Midbrain (tissue), 1 donor: Measurements from ENCODE around the gene LAMA2.

ENCODE experiments used
- DNase-seq: peaks from one replicate; lab custom pipeline; 2025; lab: John Stamatoyannopoulos, UW

Gene LAMA2

GRCh38 chr6:129317931-129318820 is 435.2 kb downstream of the LAMA2 start:
- DNase-seq: no peak

- DNase-seq: no peak
These were observed 438.0 kb downstream of the LAMA2 start for GRCh38 chr6:129320892-129321291.

- no peak for DNase-seq
These were observed 438.4 kb downstream of the LAMA2 start for GRCh38 chr6:129321303-129321702.

- no peak for DNase-seq
These were observed 441.4 kb downstream of the LAMA2 start for GRCh38 chr6:129324345-129324744.

DNA sequence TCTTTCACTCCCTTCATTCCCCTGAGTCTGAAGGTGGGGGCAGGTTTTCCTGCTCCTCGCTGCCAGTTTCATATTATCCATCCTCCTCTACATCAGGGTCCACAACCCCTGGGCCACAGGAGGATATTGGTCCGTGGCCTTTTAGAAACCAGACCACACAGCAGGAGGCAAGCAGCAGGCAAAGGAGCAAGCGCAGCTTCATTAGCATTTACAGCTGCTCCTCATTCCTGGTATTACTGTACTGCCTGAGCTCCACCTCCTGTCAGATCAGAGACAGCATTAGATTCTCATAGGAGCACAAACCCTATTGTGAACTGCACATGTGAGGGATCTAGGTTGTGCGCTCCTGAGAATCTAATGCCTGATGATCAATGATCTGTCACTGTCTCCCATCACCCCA is 446.7 kb downstream of the LAMA2 start:
- no peak for DNase-seq

DNA sequence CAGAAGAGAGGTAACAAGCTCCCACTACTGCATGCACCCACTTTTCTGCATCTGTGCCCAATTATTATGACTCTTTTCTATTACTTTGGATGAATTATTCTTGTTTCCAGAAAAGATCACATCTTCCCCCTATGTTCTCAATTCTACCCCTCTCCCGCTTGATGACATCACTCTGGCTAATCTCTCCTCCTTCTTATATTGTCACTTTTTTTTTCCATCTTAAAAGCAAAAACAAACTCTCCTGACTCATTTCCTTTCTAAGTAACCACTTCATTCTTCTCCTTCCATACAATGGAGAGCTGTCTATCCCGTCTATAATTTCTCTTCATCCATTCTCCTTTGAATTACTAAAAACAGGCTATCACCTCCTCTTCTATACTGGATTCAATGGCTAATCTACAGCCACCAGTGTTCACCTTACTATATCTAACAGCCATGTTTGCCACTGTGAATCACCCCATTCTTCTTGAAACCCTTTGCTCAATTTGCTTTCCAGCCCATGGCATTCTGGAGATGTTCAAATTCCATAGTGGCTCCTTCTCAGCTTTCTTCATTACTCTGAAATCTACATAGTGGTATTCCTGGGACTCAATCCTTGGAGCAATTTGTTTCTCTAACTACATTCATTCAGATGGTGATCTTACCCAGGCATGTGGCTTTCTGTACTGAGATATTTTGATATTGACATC is 448.7 kb downstream of the LAMA2 start:
- DNase-seq: no peak

DNA sequence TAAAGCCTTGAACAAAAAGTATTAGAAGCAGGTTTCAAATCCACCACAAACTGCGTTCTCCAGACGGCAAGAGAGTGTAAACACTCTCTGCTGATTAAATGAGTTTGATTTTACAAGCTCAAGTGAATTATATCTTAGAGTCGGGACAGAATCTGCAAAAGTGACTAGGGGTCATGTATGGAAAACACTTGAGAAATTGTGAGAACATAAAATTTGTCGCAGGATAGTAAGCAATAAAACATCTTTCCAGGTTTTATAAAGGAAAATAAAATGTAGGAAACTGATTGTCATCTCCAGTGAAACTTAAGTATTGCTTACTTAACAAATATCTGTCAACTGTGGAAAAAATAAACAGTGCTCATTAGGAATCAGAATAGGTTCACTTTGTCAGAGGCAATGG is 452.9 kb downstream of the LAMA2 start:
- DNase-seq: no peak

- DNase-seq: no peak
These were observed 455.7 kb downstream of the LAMA2 start for GRCh38 chr6:129338683-129339082.

DNA sequence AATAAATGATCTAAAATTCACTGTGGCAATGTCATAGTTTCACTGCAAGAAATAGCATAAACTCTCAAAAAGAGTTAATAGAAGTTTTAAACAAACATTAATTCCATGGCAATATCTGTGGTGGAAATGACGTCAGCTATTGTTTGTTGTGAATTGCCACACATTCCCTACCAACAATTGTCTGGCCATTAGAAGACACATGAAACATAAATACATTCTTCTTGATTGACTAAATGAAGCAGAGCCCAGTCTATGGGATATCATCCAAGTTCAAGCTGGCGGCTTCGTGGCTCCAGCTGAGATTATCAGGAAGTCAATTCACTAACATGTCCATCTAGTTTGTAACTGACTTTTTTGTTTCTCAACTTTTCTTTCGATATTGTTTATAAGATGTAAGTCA is 458.0 kb downstream of the LAMA2 start:
- DNase-seq: no peak

DNA sequence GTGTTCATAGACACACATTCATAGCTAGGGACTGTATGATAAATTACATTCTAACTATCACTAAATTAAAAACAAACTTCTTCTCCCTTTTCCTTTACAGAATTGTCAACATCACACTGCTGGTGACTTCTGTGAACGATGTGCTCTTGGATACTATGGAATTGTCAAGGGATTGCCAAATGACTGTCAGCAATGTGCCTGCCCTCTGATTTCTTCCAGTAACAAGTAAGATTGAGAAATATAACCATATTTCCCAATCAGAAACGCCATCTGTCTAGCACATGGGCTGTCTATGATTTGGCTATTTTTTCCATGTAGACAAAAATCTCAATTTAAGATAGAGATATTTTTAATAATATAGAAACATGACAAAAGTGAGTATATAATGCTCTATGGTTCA is 459.3 kb downstream of the LAMA2 start:
- DNase-seq: no peak

DNA sequence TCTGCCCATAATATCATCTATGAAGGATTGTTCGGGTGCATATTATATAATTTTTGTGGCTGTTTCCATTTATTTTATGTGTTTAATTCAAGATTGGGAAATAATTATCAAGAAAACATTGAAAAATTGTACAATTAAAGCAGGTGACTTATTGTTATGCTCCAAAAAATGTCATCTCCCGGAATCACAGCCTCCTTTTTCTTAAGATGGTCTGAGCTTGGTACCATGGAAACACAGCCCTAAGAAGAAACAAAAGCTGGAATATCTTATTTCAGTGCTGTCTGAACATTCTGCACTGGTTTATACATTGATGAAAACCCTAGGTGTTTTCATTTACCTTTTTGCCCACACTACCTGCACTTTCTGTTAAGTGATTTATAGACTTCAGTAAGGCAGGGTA is 459.9 kb downstream of the LAMA2 start:
- no peak for DNase-seq

DNA sequence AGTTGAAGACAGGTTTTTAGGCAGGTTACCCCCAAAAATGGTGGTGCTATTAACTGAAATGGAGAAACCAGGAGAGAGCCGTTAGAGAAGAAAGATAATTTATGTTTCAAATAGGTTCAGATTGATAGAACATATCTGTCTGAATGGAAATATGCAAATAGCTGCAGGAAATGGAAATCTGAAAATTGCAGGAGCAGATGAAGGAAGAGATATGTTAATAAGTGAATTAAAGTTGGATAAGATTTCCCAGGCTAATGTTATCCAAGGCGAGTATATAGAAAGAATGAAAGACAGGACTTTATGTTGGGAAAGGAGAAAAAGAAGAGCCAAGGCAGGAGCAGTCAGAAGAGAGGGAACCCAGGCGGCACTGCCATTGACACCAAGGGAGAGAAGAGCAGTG is 461.4 kb downstream of the LAMA2 start:
- DNase-seq: no peak

DNA sequence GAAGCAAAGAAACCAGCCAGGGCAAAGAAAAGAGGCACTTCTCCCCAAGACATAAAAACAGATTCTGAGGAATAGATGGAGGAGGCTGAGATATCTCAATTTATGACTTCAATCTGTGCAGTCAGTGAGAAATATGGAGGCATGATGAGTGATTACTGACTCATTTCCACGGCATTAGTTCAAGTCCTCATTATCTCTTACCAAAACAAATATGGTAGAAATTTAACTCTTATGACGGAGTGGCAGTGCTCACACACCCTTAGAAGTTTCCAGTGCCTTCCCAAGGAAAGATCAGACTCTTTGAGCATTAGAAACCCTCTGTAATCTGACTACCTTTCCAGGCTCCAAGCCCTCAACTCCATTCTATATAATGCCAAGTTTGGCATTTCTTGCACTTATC is 463.0 kb downstream of the LAMA2 start:
- no peak for DNase-seq

DNA sequence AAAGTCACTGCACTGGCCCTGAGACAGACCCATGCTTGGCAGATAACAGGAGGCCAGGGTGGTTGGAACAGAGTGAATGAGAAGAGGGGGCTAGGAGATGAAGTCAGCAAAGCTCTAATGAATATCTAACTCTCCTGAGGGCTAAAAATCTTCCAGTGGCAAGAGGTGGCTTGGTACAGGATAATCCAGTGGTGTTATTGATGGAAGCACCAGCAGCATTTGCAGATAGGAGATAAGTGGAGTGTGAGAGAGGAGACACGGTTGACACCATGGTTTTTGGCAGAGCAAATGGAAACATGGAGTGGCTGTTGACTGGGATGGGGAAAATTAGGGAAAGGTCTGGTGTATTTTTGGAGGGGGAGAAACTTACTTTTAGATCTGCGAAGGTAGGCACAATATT is 464.0 kb downstream of the LAMA2 start:
- no peak for DNase-seq

GRCh38 chr6:129350278-129350677 is 467.3 kb downstream of the LAMA2 start:
- no peak for DNase-seq

DNA sequence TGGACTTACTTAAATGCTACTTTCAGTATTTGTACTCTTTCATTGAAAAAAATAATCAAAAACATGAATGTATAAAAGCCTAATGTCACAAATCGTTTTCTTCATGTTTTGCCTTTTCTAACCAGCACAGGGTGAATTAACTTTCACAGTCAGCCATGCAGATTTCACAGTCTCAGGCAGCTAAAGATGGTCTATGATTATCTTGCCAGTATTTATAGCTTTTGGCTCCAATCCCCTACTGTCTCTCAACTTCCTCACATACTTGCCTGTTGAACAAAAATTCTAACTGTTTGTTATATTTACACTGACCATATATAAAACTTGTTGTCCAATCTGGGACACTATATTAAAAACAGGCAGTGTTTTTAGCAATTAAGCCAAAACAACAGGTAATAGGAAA is 468.9 kb downstream of the LAMA2 start:
- DNase-seq: no peak

- DNase-seq: no peak
These were observed 470.1 kb downstream of the LAMA2 start for GRCh38 chr6:129353067-129353466.

DNA sequence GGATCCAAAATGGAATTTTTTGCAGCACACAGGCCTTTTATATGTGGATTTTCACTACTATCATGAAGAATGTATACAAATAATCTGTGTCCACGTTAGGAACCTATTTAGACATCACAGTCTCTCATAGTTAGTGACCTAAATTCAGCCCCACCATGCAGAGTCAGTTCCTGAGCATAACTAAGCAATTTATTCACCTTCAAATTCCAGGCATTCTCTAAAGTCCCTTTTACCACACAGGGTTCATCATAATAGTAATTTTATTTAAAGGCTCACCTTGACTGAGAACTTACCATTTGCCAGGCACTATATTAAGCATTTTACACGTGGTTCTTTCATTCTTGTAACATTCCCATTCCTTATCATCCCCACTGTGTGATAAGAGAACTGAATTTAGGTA is 473.2 kb downstream of the LAMA2 start:
- no peak for DNase-seq

GRCh38 chr6:129359811-129360681 is 477.1 kb downstream of the LAMA2 start:
- no peak for DNase-seq

DNA sequence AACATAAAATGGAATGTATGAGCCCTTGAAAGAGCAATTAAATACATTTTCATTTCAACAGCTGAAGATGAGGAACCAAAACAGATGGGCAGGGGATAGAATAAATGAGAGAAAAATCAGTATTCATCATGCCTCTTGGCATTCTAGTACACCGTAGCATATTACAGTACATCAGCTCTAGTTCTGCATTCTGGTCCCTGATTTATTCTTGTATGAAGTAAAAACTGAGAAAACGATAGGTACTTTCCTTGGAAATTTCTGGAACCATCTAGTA is 477.7 kb downstream of the LAMA2 start:
- no peak for DNase-seq

GRCh38 chr6:129364037-129364436 is 481.1 kb downstream of the LAMA2 start:
- no peak for DNase-seq

- no peak for DNase-seq
These were observed 481.8 kb downstream of the LAMA2 start for GRCh38 chr6:129364767-129365166.

- DNase-seq: no peak
These were observed 485.1 kb downstream of the LAMA2 start for GRCh38 chr6:129368076-129368475.
